Mammary epithelial cell (primary cell): Measurements from ENCODE around the gene RGS14.

Experiments used
- EZH2 ChIP-seq: IDR thresholded peaks from 2 replicates; pipeline ENCODE4 v1.6.1; 2012; ENCODE audit warnings: low read length, inconsistent platforms, borderline replicate concordance
- TF ChIP-seq, protein P1 (sequence below), 2 donors: IDR thresholded peaks in 1 of 2; conservative IDR thresholded peaks in 1 of 2; 2 replicates each; pipeline ENCODE4 v1.5.1; 2011 to 2012; ENCODE audit warnings: inconsistent platforms in 2 of 2, low read length in 2 of 2, mild to moderate bottlenecking in 2 of 2, control low read depth in 1 of 2, low read depth in 1 of 2; ENCODE audit not compliant: insufficient read depth in 1 of 2; ENCODE audit errors: extremely low read depth in 1 of 2

DNA sequence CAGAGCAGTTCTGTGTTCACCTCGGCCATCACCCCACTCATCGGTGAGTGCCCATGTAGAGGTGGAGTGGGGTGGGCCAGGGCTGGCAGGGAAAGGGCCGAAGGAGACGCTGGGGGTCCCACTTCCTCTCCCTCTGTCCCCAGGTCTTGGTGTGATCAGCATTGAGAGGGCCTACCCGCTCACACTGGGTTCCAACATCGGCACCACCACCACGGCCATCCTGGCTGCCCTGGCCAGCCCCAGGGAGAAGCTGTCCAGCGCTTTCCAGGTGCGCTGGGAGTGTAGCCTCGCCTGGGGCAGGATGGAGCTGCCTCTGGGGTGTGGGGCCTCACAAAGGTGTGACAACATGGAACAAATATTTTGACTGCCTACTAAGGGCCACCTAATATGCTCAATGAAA is 39.1 kb downstream of the RGS14 start:
- TF ChIP-seq, protein P1, sequence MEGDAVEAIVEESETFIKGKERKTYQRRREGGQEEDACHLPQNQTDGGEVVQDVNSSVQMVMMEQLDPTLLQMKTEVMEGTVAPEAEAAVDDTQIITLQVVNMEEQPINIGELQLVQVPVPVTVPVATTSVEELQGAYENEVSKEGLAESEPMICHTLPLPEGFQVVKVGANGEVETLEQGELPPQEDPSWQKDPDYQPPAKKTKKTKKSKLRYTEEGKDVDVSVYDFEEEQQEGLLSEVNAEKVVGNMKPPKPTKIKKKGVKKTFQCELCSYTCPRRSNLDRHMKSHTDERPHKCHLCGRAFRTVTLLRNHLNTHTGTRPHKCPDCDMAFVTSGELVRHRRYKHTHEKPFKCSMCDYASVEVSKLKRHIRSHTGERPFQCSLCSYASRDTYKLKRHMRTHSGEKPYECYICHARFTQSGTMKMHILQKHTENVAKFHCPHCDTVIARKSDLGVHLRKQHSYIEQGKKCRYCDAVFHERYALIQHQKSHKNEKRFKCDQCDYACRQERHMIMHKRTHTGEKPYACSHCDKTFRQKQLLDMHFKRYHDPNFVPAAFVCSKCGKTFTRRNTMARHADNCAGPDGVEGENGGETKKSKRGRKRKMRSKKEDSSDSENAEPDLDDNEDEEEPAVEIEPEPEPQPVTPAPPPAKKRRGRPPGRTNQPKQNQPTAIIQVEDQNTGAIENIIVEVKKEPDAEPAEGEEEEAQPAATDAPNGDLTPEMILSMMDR (conservative IDR thresholded peaks at IDR 0.05 in 1 of 2, IDR thresholded peaks at IDR 0.05 in 1 of 2; ENCODE audit: extremely low read depth in 1 of 2, insufficient read depth in 1 of 2, low read depth in 1 of 2, low read length in 2 of 2), result no peak
- TF ChIP-seq EZH2, result no peak
